ENCODE data around the gene KIF21B.
"Not testable (repeated sequence)": the region's sequence is repeated elsewhere in the genome, so short reads cannot be mapped to it uniquely, and the experiment has no call there.

Gene KIF21B

DNA sequence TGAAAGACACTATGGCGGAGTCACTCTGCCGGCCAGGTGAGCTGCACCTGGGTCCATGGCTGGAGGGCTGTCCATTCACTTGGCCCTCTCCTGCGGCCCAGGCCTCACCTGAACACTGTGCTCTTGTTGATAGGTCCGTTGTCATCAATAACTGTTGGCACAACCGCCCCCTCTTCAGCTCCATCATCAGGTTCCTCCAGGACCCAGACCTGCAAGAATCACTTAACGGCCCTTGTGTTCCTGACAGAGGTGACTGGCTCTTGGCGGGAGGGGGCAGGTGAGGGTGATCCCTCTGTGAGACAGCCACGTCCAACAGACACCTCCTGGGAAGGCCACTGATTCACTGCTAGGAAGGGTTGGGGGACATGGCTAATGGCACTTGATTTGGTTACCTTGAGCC, 73.9 kb downstream of the KIF21B start:
- Mint-ChIP-seq H3K36me3 (ENCODE audit: low read depth) (peaks cover 7% of the 10 kb centered on the region), H3K9me3 (peaks cover 34% of the 10 kb centered on the region), H3K27ac (no peak overlapping the region), H3K27me3 (ENCODE audit: low read depth) (peaks cover 4% of the 10 kb centered on the region), H3K4me1 (no peaks in the 10 kb centered on the region), H3K4me3 (no peak overlapping the region)
- TF ChIP-seq, protein P1, sequence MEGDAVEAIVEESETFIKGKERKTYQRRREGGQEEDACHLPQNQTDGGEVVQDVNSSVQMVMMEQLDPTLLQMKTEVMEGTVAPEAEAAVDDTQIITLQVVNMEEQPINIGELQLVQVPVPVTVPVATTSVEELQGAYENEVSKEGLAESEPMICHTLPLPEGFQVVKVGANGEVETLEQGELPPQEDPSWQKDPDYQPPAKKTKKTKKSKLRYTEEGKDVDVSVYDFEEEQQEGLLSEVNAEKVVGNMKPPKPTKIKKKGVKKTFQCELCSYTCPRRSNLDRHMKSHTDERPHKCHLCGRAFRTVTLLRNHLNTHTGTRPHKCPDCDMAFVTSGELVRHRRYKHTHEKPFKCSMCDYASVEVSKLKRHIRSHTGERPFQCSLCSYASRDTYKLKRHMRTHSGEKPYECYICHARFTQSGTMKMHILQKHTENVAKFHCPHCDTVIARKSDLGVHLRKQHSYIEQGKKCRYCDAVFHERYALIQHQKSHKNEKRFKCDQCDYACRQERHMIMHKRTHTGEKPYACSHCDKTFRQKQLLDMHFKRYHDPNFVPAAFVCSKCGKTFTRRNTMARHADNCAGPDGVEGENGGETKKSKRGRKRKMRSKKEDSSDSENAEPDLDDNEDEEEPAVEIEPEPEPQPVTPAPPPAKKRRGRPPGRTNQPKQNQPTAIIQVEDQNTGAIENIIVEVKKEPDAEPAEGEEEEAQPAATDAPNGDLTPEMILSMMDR (IDR thresholded peaks at IDR 0.05; ENCODE audit: unreplicated experiment in 3 of 3): no peak

DNA sequence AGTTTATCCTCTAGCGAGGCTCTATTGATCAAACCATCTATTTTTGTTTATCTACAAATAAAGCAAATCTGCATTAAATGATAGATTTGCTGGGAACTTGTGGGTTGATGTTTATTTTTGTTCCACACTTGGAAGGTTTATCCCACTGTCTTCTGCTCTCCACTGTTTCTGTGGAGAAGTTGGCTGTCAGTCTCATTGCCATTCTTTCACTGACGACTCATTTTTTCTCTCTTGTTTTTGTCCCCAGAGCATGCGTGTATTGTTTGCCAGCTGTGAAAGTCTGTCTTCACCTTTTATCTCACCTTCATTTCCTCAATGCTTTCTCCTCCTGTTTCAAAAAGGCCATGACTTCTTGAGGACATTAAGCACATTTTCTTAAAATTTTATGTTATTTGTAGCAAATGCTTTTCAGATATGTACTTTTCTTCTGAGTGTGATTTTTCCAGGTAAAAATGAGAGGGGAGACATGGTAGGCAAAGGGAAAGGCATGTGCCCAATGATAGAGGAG, 76.4 kb downstream of the KIF21B start:
- Mint-ChIP-seq H3K4me3 (no peak overlapping the region), H3K9me3 (peaks cover 48% of the 10 kb centered on the region), H3K27me3 (ENCODE audit: low read depth) (peaks cover 4% of the 10 kb centered on the region), H3K36me3 (ENCODE audit: low read depth) (peaks cover 7% of the 10 kb centered on the region), H3K4me1 (no peaks in the 10 kb centered on the region), H3K27ac (no peak overlapping the region)
- TF ChIP-seq, protein P1 (IDR thresholded peaks at IDR 0.05; ENCODE audit: unreplicated experiment in 3 of 3): no peak

DNA sequence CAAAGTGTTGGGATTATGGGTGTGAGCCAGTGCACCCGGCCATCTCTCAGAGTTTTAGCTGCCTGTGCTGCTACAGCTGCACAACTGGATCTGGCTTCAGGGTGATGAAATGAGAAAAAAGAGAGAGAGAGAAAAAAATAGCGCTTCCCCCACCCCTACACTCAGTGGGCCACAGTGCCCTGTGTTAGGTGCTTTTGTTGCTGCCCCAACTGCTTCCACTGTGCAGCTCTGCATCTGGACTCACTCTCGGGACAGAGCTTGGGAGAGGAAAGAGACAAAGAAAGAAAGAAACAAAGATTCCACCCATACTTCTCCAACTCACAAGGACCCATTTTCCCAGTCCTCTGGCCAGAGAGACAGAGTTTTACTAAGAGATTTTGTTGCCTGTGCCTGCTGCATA, 78.4 kb downstream of the KIF21B start:
- peaks cover 7% of the 10 kb centered on the region for H3K36me3 Mint-ChIP-seq (ENCODE audit: low read depth)
- no peaks in the 10 kb centered on the region for H3K4me1 Mint-ChIP-seq
- no peak overlapping the region for H3K4me3 Mint-ChIP-seq
- H3K27ac Mint-ChIP-seq: no peak overlapping the region
- peaks cover 56% of the 10 kb centered on the region for H3K9me3 Mint-ChIP-seq
- H3K27me3 Mint-ChIP-seq (ENCODE audit: low read depth): peaks cover 4% of the 10 kb centered on the region
- TF ChIP-seq, protein P1 (IDR thresholded peaks at IDR 0.05; ENCODE audit: unreplicated experiment in 3 of 3): no peak

DNA sequence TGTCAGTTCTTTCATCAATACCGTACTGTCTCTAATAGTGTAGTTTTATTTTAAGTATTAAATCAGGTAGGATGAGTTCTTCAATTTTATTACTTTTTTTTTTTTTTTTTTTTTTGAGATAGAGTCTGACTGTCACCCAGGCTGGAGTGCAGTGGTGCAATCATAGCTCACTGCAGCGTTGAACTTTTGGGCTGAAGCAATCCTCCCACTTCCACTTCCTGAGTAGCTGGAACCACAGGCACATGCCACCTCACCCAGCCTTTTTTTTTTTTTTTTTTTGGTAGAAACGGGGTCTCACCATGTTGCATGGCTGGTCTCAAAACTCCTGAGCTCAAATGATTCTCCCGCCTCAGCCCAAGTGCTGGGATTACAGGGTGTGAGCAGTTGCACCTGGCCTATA, 84.6 kb downstream of the KIF21B start:
- TF ChIP-seq, protein P1 (IDR thresholded peaks at IDR 0.05; ENCODE audit: unreplicated experiment in 3 of 3): no peak
- no peak overlapping the region for H3K27ac Mint-ChIP-seq
- no peak overlapping the region for H3K4me3 Mint-ChIP-seq
- peaks cover 18% of the 10 kb centered on the region for H3K9me3 Mint-ChIP-seq
- H3K36me3 Mint-ChIP-seq (ENCODE audit: low read depth): no peaks in the 10 kb centered on the region
- H3K27me3 Mint-ChIP-seq (ENCODE audit: low read depth): peaks cover 12% of the 10 kb centered on the region
- no peaks in the 10 kb centered on the region for H3K4me1 Mint-ChIP-seq

DNA sequence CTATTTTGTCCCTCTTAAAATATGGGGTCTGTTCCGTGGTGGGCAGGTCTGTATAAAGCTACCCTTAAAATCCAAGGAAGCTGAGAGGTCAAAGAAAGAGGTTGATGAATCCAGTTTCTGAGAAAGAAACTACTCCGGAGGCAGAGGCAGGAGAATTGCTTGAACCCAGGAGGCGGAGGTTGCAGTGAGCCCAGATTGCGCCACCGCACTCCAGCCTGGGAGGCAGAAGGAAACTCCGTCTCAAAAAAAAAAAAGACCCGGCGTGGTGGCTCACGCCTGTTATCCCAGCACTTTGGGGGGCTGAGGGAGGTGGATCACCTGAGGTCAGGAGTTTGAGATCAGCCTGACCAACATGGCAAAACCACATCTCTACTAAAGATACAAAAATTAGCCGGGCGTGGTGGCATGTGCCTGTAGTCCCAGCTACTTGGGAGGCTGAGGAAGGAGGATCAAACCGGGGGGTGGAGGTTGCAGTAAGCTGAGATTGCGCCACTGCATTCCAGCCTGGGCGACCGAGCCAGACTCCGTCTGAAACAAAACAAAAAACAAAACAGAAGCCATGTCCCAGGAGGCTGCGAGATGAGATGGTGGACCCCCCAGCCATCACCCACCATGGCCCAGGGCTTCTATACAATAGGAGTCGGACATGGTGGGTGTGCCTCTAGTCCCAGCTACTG, 88.1 kb downstream of the KIF21B start:
- H3K4me1 Mint-ChIP-seq; H3K27ac Mint-ChIP-seq; H3K9me3 Mint-ChIP-seq; H3K4me3 Mint-ChIP-seq; H3K36me3 Mint-ChIP-seq (ENCODE audit: low read depth): not testable (repeated sequence)
- H3K27me3 Mint-ChIP-seq (ENCODE audit: low read depth): peaks cover 12% of the 10 kb centered on the region

DNA sequence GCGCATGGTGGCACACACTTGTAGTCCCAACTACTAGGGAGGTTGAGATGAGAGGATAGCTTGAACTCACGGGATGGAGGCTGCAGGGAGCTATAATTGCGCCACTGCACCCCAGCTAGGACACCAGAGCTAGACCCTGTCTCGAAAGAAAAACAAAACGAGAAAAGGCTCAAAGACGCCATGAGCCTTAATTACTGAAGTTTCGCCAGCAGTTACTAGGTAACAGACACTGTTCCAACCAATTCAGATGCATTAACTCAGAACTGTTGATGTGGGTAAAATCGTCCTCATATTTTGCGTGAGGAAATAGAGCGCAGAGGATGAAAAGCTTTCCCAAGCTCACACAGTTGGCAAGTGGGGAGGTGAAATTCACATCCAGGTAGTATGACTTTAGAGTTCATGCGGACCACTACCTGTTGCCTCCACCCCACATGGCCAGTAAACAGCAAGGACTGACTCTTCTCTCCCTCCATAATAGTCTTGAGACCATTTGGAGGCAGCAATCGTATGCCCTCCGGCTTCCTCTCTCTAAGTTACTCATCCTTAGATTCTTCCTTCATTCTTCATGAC, 88.8 kb downstream of the KIF21B start:
- H3K4me3 Mint-ChIP-seq: no peak overlapping the region
- no peak overlapping the region for H3K27ac Mint-ChIP-seq
- H3K27me3 Mint-ChIP-seq (ENCODE audit: low read depth): peaks cover 12% of the 10 kb centered on the region
- no peaks in the 10 kb centered on the region for H3K36me3 Mint-ChIP-seq (ENCODE audit: low read depth)
- no peaks in the 10 kb centered on the region for H3K9me3 Mint-ChIP-seq
- TF ChIP-seq, protein P1 (IDR thresholded peaks at IDR 0.05; ENCODE audit: unreplicated experiment in 3 of 3): no peak
- H3K4me1 Mint-ChIP-seq: peaks cover 2% of the 10 kb centered on the region
